Osteoblast (primary cell): ENCODE measurements around the gene KRTAP4-6. TPM values are rescaled to one million over a fixed set of nuclear protein-coding genes. Genes with fewer than 3 reads are reported as not detected.
"Not testable (repeated sequence)": the region's sequence is repeated elsewhere in the genome, so short reads cannot be mapped to it uniquely, and the experiment has no call there.

Experiments
- DNase-seq: peaks from one replicate; pipeline ENCODE4 v3.0.0; 2011; ENCODE audit warnings: low spot score, mixed read lengths; ENCODE audit not compliant: insufficient read length; ENCODE audit errors: missing footprints
- H2AFZ ChIP-seq: 2 replicates; pipeline ENCODE4 v1.6.0; 2011; ENCODE audit warnings: mild to moderate bottlenecking, low read length
- H3K27ac ChIP-seq: 2 replicates; pipeline ENCODE4 v1.5.1; 2011; ENCODE audit warnings: mild to moderate bottlenecking, low read depth, low read length, moderate library complexity
- H3K27me3 ChIP-seq: 2 replicates; pipeline ENCODE4 v1.6.0; 2012; ENCODE audit warnings: mild to moderate bottlenecking, control low read depth, inconsistent platforms, low read length, moderate library complexity; ENCODE audit not compliant: insufficient read depth
- H3K36me3 ChIP-seq: 2 replicates; pipeline ENCODE4 v1.5.1; 2011; ENCODE audit warnings: mild to moderate bottlenecking, low read length, control low read depth, moderate library complexity; ENCODE audit not compliant: insufficient read depth
- H3K4me1 ChIP-seq: 2 replicates; pipeline ENCODE4 v1.5.1; 2011; ENCODE audit warnings: mild to moderate bottlenecking, low read length, control low read depth, moderate library complexity; ENCODE audit not compliant: insufficient read depth
- H3K4me2 ChIP-seq: 2 replicates; pipeline ENCODE4 v1.6.0; 2011; ENCODE audit warnings: mild to moderate bottlenecking, low read length; ENCODE audit not compliant: insufficient read depth
- H3K4me3 ChIP-seq: fragments of 200-600 bp; sonication (generic); 3 replicates; pipeline ENCODE4 v1.5.1; 2012; ENCODE audit warnings: mild to moderate bottlenecking, low read length, inconsistent platforms; ENCODE audit not compliant: insufficient read depth
- H3K79me2 ChIP-seq: 2 replicates; pipeline ENCODE4 v1.6.0; 2012; ENCODE audit warnings: mild to moderate bottlenecking, low read length, control low read depth, inconsistent platforms; ENCODE audit not compliant: insufficient read depth
- H3K9me3 ChIP-seq: 2 replicates; pipeline ENCODE4 v1.5.1; 2011; ENCODE audit warnings: low read depth, low read length, control low read depth
- H4K20me1 ChIP-seq: 2 replicates; pipeline ENCODE4 v1.6.0; 2012; ENCODE audit warnings: mild to moderate bottlenecking, low read length, control low read depth; ENCODE audit not compliant: insufficient read depth
- CTCF ChIP-seq: IDR thresholded peaks from 2 replicates; pipeline ENCODE4 v1.5.1; 2011; ENCODE audit warnings: mild to moderate bottlenecking, low read depth, low read length, moderate library complexity; ENCODE audit errors: extremely low read depth
- total RNA-seq: library from RNA; depleted of rRNA; stranded (reverse); fragments of >200 nt; gene quantifications from 2 replicates; pipeline ENCODE4 v1.2.3, GENCODE V29; 2012

Gene KRTAP4-6
- total RNA-seq, 1 donor: not detected

GRCh38 chr17:41118721-41119120, 21.6 kb downstream of the KRTAP4-6 start:
- no peaks in the 10 kb centered on the region for H3K27me3 ChIP-seq
- H3K27ac ChIP-seq: peak overlapping the region; percentile 24
- no peak for TF ChIP-seq CTCF
- H2AFZ ChIP-seq: no peak overlapping the region
- peak overlapping the region; percentile 4 for H3K4me2 ChIP-seq
- H3K79me2 ChIP-seq: no peaks in the 10 kb centered on the region
- H3K4me3 ChIP-seq: no peak overlapping the region
- no peaks in the 10 kb centered on the region for H4K20me1 ChIP-seq
- no peaks in the 10 kb centered on the region for H3K36me3 ChIP-seq
- no peak for DNase-seq
- H3K9me3 ChIP-seq: no peaks in the 10 kb centered on the region
- H3K4me1 ChIP-seq: peaks cover 13% of the 10 kb centered on the region

GRCh38 chr17:41117846-41118386, 22.4 kb downstream of the KRTAP4-6 start, which contains the start of gene KRTAP4-11:
TSS of gene KRTAP4-11 (minus strand) at chr17:41118373. CDS start at chr17:41118315, 58 bp downstream.
- H3K9me3 ChIP-seq, H4K20me1 ChIP-seq, H3K4me3 ChIP-seq, H2AFZ ChIP-seq, H3K27me3 ChIP-seq, H3K36me3 ChIP-seq, H3K79me2 ChIP-seq, DNase-seq: not testable (repeated sequence)
- peak within 1 kb of the TSS; percentile 24 for H3K27ac ChIP-seq
- peak within 1 kb of the TSS; percentile 4 for H3K4me2 ChIP-seq
- peaks cover 13% of the 10 kb centered on the region for H3K4me1 ChIP-seq

GRCh38 chr17:41116297-41116696, 24.0 kb downstream of the KRTAP4-6 start:
- Histone ChIP-seq H3K79me2 (no peaks in the 10 kb centered on the region), H3K36me3 (no peaks in the 10 kb centered on the region), H4K20me1 (no peaks in the 10 kb centered on the region), H3K4me1 (peaks cover 13% of the 10 kb centered on the region), H3K27me3 (no peaks in the 10 kb centered on the region), H3K27ac (no peak overlapping the region), H3K4me3 (no peak overlapping the region), H3K9me3 (no peaks in the 10 kb centered on the region), H3K4me2 (no peak overlapping the region), H2AFZ (no peak overlapping the region)
- TF ChIP-seq CTCF: no peak
- DNase-seq: no peak

- no peak for TF ChIP-seq CTCF
- no peaks in the 10 kb centered on the region for H3K4me1 ChIP-seq
- no peaks in the 10 kb centered on the region for H4K20me1 ChIP-seq
- no peaks in the 10 kb centered on the region for H3K36me3 ChIP-seq
- H3K4me2 ChIP-seq: no peak overlapping the region
- H3K27me3 ChIP-seq: no peaks in the 10 kb centered on the region
- no peak for DNase-seq
- no peaks in the 10 kb centered on the region for H3K79me2 ChIP-seq
- no peaks in the 10 kb centered on the region for H3K9me3 ChIP-seq
- H2AFZ ChIP-seq: no peak overlapping the region
- no peak overlapping the region for H3K27ac ChIP-seq
- H3K4me3 ChIP-seq: peak overlapping the region; percentile 39
Observed at GRCh38 chr17:41111151-41111885, 29.0 kb downstream of the KRTAP4-6 start.

- not testable (repeated sequence) for H3K4me1 ChIP-seq, H3K27me3 ChIP-seq, H3K36me3 ChIP-seq, H2AFZ ChIP-seq, H3K4me2 ChIP-seq, H3K9me3 ChIP-seq, H3K27ac ChIP-seq, H3K79me2 ChIP-seq, DNase-seq, H4K20me1 ChIP-seq
- H3K4me3 ChIP-seq: peak overlapping the region; percentile 52
Observed at GRCh38 chr17:41108728-41109386, 31.5 kb downstream of the KRTAP4-6 start.
